Astrocyte of the cerebellum (primary cell): Measurements from ENCODE around the gene OR1G1.
"Not testable (repeated sequence)": the region's sequence is repeated elsewhere in the genome, so short reads cannot be mapped to it uniquely, and the experiment has no call there.

Experiments used
- DNase-seq: peaks from one replicate; pipeline ENCODE4 v3.0.0-alpha.2; 2011; ENCODE audit warnings: low read depth
- H3K4me3 ChIP-seq: 2 replicates; pipeline ENCODE4 v1.5.1; 2011; ENCODE audit warnings: mild to moderate bottlenecking, low read depth, low read length, moderate library complexity
- CTCF ChIP-seq: IDR thresholded peaks from 2 replicates; pipeline ENCODE4 v1.5.1; 2012; ENCODE audit warnings: low read length, low read depth, moderate library complexity, mild to moderate bottlenecking; ENCODE audit errors: missing control alignments
- in situ Hi-C: cut with HindIII; loops from 2 replicates; pipeline ENCODE4 v1.10.0; 2017; ENCODE audit warnings: low sequenced_read_pairs

Gene OR1G1

GRCh38 chr17:3127451-3127850, at the start of gene OR1G1:
TSS of gene OR1G1 (minus strand) at chr17:3127551. CDS start at chr17:3127551, 0 bp downstream.
- in situ Hi-C loops = no loop called here
- no peak for TF ChIP-seq CTCF
- DNase-seq = no peak
- H3K4me3 ChIP-seq = no peak within 1 kb of the TSS

GRCh38 chr17:3167574-3167973, 40.2 kb upstream of the OR1G1 start:
- no peak for DNase-seq
- in situ Hi-C loops = no loop called here
- H3K4me3 ChIP-seq = no peak overlapping the region
- no peak for TF ChIP-seq CTCF

GRCh38 chr17:3157218-3157617, 29.9 kb upstream of the OR1G1 start:
- in situ Hi-C loops = no loop called here
- DNase-seq = no peak
- no peak for TF ChIP-seq CTCF
- H3K4me3 ChIP-seq = no peak overlapping the region

- in situ Hi-C loops, H3K4me3 ChIP-seq, DNase-seq: not testable (repeated sequence)
These were observed 10.1 kb upstream of the OR1G1 start for GRCh38 chr17:3137494-3137893.

- H3K4me3 ChIP-seq = no peak within 1 kb of the TSS
- no peak for TF ChIP-seq CTCF
- in situ Hi-C loops = no loop called here
- DNase-seq = no peak
These were observed 23.0 kb downstream of the OR1G1 start, which contains the start of gene OR1D2 for GRCh38 chr17:3104322-3104721. TSS of gene OR1D2 (minus strand) at chr17:3104422. CDS start at chr17:3092996, 11,426 bp downstream.
